IMR-90 (cell line): ENCODE measurements around the gene IFITM10. TPM values are rescaled to one million over a fixed set of nuclear protein-coding genes. Genes with fewer than 3 reads are reported as not detected.

Source experiments
- ATAC-seq: fragments of 200-7000 bp; cut with Tn5 transposase; 2 replicates; pipeline ENCODE4 v1.9.1; 2020; ENCODE audit warnings: low read depth, mild to moderate bottlenecking, moderate library complexity
- BruUV-seq: library from RNA; stranded (reverse); fragments of 400-500 nt; replicated peaks from 2 replicates; lab custom pipeline; 2021; lab: Mats Ljungman, UMichigan
- CTCF ChIA-PET: fragments of 300-600 bp; formaldehyde crosslinking; extraction: SDS; loops from one replicate; lab custom pipeline; 2021; ENCODE audit warnings: antibody characterized with exemption; lab: Yijun Ruan, JAX
- POLR2A ChIA-PET: fragments of 300-600 bp; sonication (Branson Sonifier 250); formaldehyde crosslinking; loops from one replicate; lab custom pipeline; 2022; ENCODE audit warnings: antibody characterized with exemption; ENCODE audit not compliant: unreplicated experiment; lab: Charles Lee
- DNase-seq: peaks from one replicate; pipeline ENCODE4 v3.0.0; 2013
- H2AFZ ChIP-seq: replicated peaks from 2 replicates; pipeline ENCODE3; 2013; ENCODE audit warnings: low read length, mild to moderate bottlenecking; ENCODE audit not compliant: poor library complexity
- H2AK5ac ChIP-seq: 2 replicates; pipeline ENCODE4 v1.6.1; 2013; ENCODE audit warnings: low read depth, low read length, inconsistent platforms
- H2AK9ac ChIP-seq: replicated peaks from 2 replicates; pipeline ENCODE3; 2013; ENCODE audit warnings: mild to moderate bottlenecking, low read depth, low read length, moderate library complexity; ENCODE audit not compliant: poor library complexity
- H2BK120ac ChIP-seq: 2 replicates; pipeline ENCODE4 v1.6.1; 2013; ENCODE audit warnings: low read depth, low read length, inconsistent platforms
- H2BK15ac ChIP-seq: 3 replicates; pipeline ENCODE4 v1.6.1; 2013; ENCODE audit warnings: low read depth, low read length, inconsistent platforms
- H2BK20ac ChIP-seq: 2 replicates; pipeline ENCODE4 v1.6.1; 2013; ENCODE audit warnings: low read depth, mild to moderate bottlenecking, inconsistent platforms, low read length, moderate library complexity
- H2BK5ac ChIP-seq: 2 replicates; pipeline ENCODE4 v1.6.1; 2013; ENCODE audit warnings: mild to moderate bottlenecking, low read depth, low read length, inconsistent platforms; ENCODE audit not compliant: poor library complexity, severe bottlenecking
- H3K14ac ChIP-seq: replicated peaks from 2 replicates; pipeline ENCODE4 v1.6.1; 2013; ENCODE audit warnings: low read depth, low read length, inconsistent platforms
- H3K18ac ChIP-seq: 2 replicates; pipeline ENCODE4 v1.6.1; 2013; ENCODE audit warnings: low read depth, low read length, control low read depth
- H3K23ac ChIP-seq: 2 replicates; pipeline ENCODE4 v1.6.1; 2013; ENCODE audit warnings: low read depth, low read length, inconsistent platforms
- H3K27ac ChIP-seq: 2 replicates; pipeline ENCODE4 v1.5.1; 2013; ENCODE audit warnings: mild to moderate bottlenecking, control low read depth, low read length; ENCODE audit not compliant: insufficient read depth
- H3K27me3 ChIP-seq: 2 replicates; pipeline ENCODE4 v1.6.1; 2013; ENCODE audit warnings: low read length; ENCODE audit not compliant: control insufficient read depth, insufficient read depth
- H3K36me3 ChIP-seq: 2 replicates; pipeline ENCODE4 v1.6.1; 2013; ENCODE audit warnings: low read length, mixed read lengths; ENCODE audit not compliant: control insufficient read depth, insufficient read depth
- H3K4ac ChIP-seq: 2 replicates; pipeline ENCODE4 v1.6.1; 2013; ENCODE audit warnings: low read depth, low read length, inconsistent platforms
- H3K4me1 ChIP-seq: 2 replicates; pipeline ENCODE4 v1.6.1; 2013; ENCODE audit warnings: low read length, mixed read lengths; ENCODE audit not compliant: control insufficient read depth, insufficient read depth
- H3K4me2 ChIP-seq: 2 replicates; pipeline ENCODE4 v1.6.1; 2013; ENCODE audit warnings: low read depth, mild to moderate bottlenecking, control low read depth, low read length, moderate library complexity
- H3K4me3 ChIP-seq: 2 replicates; pipeline ENCODE4 v1.5.1; 2013; ENCODE audit warnings: low read depth, mild to moderate bottlenecking, control low read depth, low read length, moderate library complexity; ENCODE audit not compliant: insufficient read depth
- H3K56ac ChIP-seq: 2 replicates; pipeline ENCODE4 v1.6.1; 2013; ENCODE audit warnings: low read length, inconsistent platforms; ENCODE audit not compliant: insufficient read depth; ENCODE audit errors: extremely low read depth
- H3K79me1 ChIP-seq, 2 experiments: 2 replicates each; pipeline ENCODE4 v1.6.1; 2013; ENCODE audit warnings: low read length in 2 of 2, inconsistent platforms in 1 of 2, low read depth in 1 of 2
- H3K9ac ChIP-seq: 2 replicates; pipeline ENCODE4 v1.6.1; 2013; ENCODE audit warnings: low read depth, low read length, control low read depth
- H3K9me1 ChIP-seq: 2 replicates; pipeline ENCODE4 v1.6.1; 2013; ENCODE audit warnings: low read length, inconsistent platforms; ENCODE audit not compliant: insufficient read depth
- H3K9me3 ChIP-seq: 2 replicates; pipeline ENCODE4 v1.6.1; 2013; ENCODE audit warnings: low read length; ENCODE audit not compliant: control insufficient read depth, insufficient read depth
- H4K20me1 ChIP-seq: 2 replicates; pipeline ENCODE4 v1.6.1; 2013; ENCODE audit warnings: low read length, inconsistent platforms; ENCODE audit not compliant: insufficient read depth
- H4K5ac ChIP-seq: 2 replicates; pipeline ENCODE4 v1.6.1; 2013; ENCODE audit warnings: mild to moderate bottlenecking, low read depth, low read length, control low read depth
- H4K8ac ChIP-seq, 2 experiments: 2 replicates each; pipeline ENCODE4 v1.6.1; 2013; ENCODE audit warnings: low read depth in 2 of 2, low read length in 2 of 2, control low read depth in 1 of 2, inconsistent platforms in 1 of 2
- H4K91ac ChIP-seq: 2 replicates; pipeline ENCODE4 v1.6.1; 2013; ENCODE audit warnings: low read depth, low read length, inconsistent platforms; ENCODE audit not compliant: insufficient read depth
- BHLHE40 ChIP-seq: fragments of 150-350 bp; IDR thresholded peaks from 2 replicates; pipeline ENCODE4 v1.6.1; 2016; ENCODE audit warnings: mild to moderate bottlenecking, low read depth, low read length
- CEBPB ChIP-seq: IDR thresholded peaks from 2 replicates; pipeline ENCODE4 v1.6.1; 2012; ENCODE audit warnings: low read depth, low read length, improper control_type of control experiment
- MXI1 ChIP-seq: IDR thresholded peaks from 2 replicates; pipeline ENCODE4 v1.6.1; 2012; ENCODE audit warnings: low read depth, mild to moderate bottlenecking, low read length, moderate library complexity, borderline replicate concordance
- NFE2L2 ChIP-seq: fragments of 150-350 bp; IDR thresholded peaks from 2 replicates; pipeline ENCODE4 v1.6.1; 2016; ENCODE audit warnings: low read depth, mild to moderate bottlenecking, low read length
- POLR2A ChIP-seq: IDR thresholded peaks from 2 replicates; pipeline ENCODE4 v1.6.1; 2012; ENCODE audit warnings: mild to moderate bottlenecking, low read depth, low read length
- RAD21 ChIP-seq: IDR thresholded peaks from 2 replicates; pipeline ENCODE4 v1.6.1; 2012; ENCODE audit warnings: low read length, improper control_type of control experiment
- RCOR1 ChIP-seq: IDR thresholded peaks from 2 replicates; pipeline ENCODE4 v1.6.1; 2012; ENCODE audit warnings: mild to moderate bottlenecking, low read length, improper control_type of control experiment; ENCODE audit not compliant: insufficient replicate concordance
- RFX5 ChIP-seq: IDR thresholded peaks from 2 replicates; pipeline ENCODE4 v1.8.0; 2012; ENCODE audit warnings: low read depth, mild to moderate bottlenecking, low read length, moderate library complexity
- WGBS, 2 experiments: methylation state at CpG; one replicate each; pipeline versions ENCODE4 v1.1.5 to v1.1.7; 2013; ENCODE audit warnings: missing lambda C conversion rate in 2 of 2; ENCODE audit not compliant: insufficient read length in 1 of 2; ENCODE audit errors: extremely low coverage in 2 of 2; 5-methylcytosine and 5-hydroxymethylcytosine counted together
- dilution Hi-C: fragments of 300-500 bp; cut with HindIII; formaldehyde crosslinking; loops from one replicate; pipeline ENCODE4 v1.14.3; 2018; ENCODE audit warnings: low sequenced_read_pairs; ENCODE audit not compliant: unreplicated experiment
- in situ Hi-C: fragments of 300-500 bp; cut with MboI; formaldehyde crosslinking; loops from 3 replicates; pipeline ENCODE4 v1.14.3; 2019; ENCODE audit warnings: low sequenced_read_pairs, inconsistent platforms, mixed read lengths
- intact Hi-C: fragments of 100-400 bp; cut with micrococcal nuclease; formaldehyde crosslinking; loops from 2 replicates; pipeline ENCODE4 v1.10.0; 2022
- polyA plus RNA-seq, 3 experiments: library from polyadenylated mRNA; depleted of rRNA; stranded (reverse); fragments of >200 nt; gene quantifications; 2 replicates each; pipeline ENCODE4 v1.2.3, GENCODE V29; 2012; ENCODE audit warnings: low replicate concordance in 1 of 3
- total RNA-seq: library from RNA; depleted of rRNA; stranded (reverse); fragments of >200 nt; gene quantifications from 2 replicates; pipeline ENCODE4 v1.2.3, GENCODE V29; 2012
- TF ChIP-seq, protein P1 (sequence below): conservative IDR thresholded peaks from 2 replicates; pipeline ENCODE4 v1.5.1; 2012; ENCODE audit warnings: mild to moderate bottlenecking, low read depth, low read length, improper control_type of control experiment
- TF ChIP-seq, protein P2 (sequence below): fragments of 150-350 bp; IDR thresholded peaks from 2 replicates; pipeline ENCODE4 v1.6.1; 2017; ENCODE audit warnings: mild to moderate bottlenecking, antibody characterized with exemption, low read length, low read depth

IFITM10 gene
- total and polyA plus RNA-seq, 2 of the 4 experiments (the other 2 are of a cell fraction), result 0.15 to 0.18 TPM

DNA sequence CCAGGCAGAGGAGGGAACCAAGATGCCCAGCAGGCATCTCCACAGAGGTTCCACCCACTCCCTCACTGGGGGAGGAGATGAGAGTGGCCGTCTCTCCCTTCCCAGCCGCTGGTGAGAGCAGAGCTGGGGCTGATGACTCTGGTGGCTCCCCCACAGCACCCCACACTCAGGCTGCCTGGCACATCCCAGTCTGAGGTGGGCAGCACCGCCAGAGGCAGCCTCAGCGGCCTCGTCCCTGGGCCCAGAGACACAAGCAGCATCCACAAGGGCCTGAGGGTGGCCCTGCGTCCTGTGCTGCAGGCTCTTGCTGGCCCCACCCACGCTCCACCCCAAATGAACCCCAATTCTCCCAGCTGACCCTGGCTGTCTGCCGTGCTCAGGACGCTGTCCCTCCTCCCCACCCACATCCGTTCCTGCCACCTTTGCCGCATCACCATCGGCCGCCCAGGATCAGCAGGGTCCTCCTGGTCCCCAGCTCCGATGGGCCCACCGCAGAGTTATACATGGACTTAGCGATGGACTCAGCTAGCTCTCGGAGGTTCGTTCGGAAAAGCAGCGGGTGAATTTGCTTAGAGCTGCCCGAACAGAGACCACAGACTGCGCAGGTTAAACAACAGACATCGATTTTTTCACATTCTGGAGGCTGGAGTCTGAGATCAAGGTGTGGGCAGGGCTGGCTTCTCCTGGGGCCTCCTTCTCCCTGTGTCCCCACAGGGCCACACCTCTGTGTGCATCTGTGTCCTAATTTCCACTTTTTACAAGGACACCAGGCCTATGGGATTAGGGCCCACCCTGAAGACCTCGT, 33.5 kb upstream of the IFITM10 start (continued):
- no peak for TF ChIP-seq RFX5

DNA sequence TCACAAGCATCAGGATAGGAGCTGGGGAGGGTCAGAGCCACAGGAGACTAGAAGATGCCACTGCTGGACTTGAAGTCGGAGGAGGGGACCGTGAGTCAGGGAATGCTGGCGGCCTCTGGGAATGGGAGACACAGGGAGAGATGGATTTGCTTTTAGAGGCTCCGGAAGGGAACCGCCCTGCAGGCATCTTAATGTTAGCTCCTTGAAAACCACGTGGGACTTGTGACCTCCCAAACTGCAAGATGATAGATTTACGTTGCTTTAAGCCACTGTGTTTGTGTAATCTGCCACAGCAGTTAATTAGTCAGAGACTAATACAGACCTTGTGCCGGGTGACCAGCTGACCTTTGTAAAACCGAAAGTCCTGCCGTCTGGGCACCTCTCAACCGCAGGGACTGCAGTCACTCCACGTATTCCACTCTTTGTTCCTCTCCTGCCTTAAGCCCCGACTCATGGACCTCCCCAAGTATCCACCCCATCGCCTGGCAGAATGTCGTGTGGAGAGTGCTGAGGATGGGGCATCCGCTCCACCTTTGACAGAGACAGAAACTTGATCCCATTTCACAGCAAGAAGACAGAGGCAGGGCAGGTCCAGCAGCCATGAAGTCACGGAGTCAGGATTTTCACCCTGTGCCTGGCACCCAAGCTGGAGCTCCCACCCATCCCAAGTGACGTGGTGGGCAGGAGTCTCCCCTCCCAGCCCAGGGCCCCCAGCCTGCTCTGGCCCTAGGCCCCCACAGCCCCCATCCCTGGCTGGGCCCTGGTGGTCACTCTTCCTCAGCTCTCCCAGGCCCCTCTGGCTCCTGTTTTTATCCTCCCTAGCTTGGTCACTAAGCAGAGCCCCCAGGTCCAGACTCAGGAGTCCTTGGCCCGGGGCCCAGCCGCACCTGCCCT, 32.7 kb upstream of the IFITM10 start:
- no peak overlapping the region for H2BK120ac ChIP-seq
- in situ Hi-C loops, result no loop called here
- 12% methylated on average over 6 of the region's 20 CpGs; no CpG with 5 or more reads in 1 of the 2 experiments for WGBS, 2 experiments
- peaks cover 3% of the 10 kb centered on the region; the same call in 1 of the 2 replicates for H3K4me1 ChIP-seq
- DNase-seq, result peak; percentile 52
- no peak overlapping the region for H3K4me3 ChIP-seq
- H3K4me2 ChIP-seq, result peak overlapping the region; percentile 61
- H3K4ac ChIP-seq, result no peak overlapping the region
- H3K36me3 ChIP-seq, result no peaks in the 10 kb centered on the region
- BruUV-seq, result no TSS peak
- no peak overlapping the region; the same call in 1 of the 2 replicates for H2AK5ac ChIP-seq
- H3K27ac ChIP-seq, result no peak overlapping the region
- H4K91ac ChIP-seq, result no peak overlapping the region
- H3K27me3 ChIP-seq, result peaks cover 58% of the 10 kb centered on the region
- no peak overlapping the region for H3K14ac ChIP-seq
- no peaks in the 10 kb centered on the region for H3K9me1 ChIP-seq
- CTCF ChIA-PET, result no interaction called here
- no peaks in the 10 kb centered on the region for H3K79me1 ChIP-seq
- no peak overlapping the region for H3K23ac ChIP-seq
- no peak overlapping the region for H3K9ac ChIP-seq
- TF ChIP-seq RAD21, result no peak
- TF ChIP-seq POLR2A, result no peak
- no peak for TF ChIP-seq MXI1
- TF ChIP-seq, protein P1, sequence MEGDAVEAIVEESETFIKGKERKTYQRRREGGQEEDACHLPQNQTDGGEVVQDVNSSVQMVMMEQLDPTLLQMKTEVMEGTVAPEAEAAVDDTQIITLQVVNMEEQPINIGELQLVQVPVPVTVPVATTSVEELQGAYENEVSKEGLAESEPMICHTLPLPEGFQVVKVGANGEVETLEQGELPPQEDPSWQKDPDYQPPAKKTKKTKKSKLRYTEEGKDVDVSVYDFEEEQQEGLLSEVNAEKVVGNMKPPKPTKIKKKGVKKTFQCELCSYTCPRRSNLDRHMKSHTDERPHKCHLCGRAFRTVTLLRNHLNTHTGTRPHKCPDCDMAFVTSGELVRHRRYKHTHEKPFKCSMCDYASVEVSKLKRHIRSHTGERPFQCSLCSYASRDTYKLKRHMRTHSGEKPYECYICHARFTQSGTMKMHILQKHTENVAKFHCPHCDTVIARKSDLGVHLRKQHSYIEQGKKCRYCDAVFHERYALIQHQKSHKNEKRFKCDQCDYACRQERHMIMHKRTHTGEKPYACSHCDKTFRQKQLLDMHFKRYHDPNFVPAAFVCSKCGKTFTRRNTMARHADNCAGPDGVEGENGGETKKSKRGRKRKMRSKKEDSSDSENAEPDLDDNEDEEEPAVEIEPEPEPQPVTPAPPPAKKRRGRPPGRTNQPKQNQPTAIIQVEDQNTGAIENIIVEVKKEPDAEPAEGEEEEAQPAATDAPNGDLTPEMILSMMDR, result no peak
- TF ChIP-seq RCOR1, result peak; percentile 33
- TF ChIP-seq BHLHE40, result peak; percentile 73
- TF ChIP-seq CEBPB, result peak; percentile 28; the same call in 1 of the 2 replicates
- no peak for TF ChIP-seq NFE2L2
- TF ChIP-seq, protein P2, sequence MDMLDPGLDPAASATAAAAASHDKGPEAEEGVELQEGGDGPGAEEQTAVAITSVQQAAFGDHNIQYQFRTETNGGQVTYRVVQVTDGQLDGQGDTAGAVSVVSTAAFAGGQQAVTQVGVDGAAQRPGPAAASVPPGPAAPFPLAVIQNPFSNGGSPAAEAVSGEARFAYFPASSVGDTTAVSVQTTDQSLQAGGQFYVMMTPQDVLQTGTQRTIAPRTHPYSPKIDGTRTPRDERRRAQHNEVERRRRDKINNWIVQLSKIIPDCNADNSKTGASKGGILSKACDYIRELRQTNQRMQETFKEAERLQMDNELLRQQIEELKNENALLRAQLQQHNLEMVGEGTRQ, result peak; percentile 50; the same call in 1 of the 2 replicates
- no peaks in the 10 kb centered on the region; the same call in 1 of the 2 replicates for H4K20me1 ChIP-seq
- no peak overlapping the region for H3K56ac ChIP-seq
- H4K8ac ChIP-seq, result no peak overlapping the region
- ATAC-seq, result peak; percentile 76
- H3K18ac ChIP-seq, result no peak overlapping the region
- H2BK15ac ChIP-seq, result no peak overlapping the region
- POLR2A ChIA-PET, result no interaction called here
- no peak overlapping the region for H4K5ac ChIP-seq
- no peaks in the 10 kb centered on the region for H3K9me3 ChIP-seq
- no peak overlapping the region for H2BK5ac ChIP-seq
- no peak overlapping the region for H2BK20ac ChIP-seq
- intact Hi-C loops, result no loop called here
- H2AK9ac ChIP-seq, result no peak overlapping the region
- peak overlapping the region; percentile 47 for H2AFZ ChIP-seq
- dilution Hi-C loops, result no loop called here
